HG03135 (cell line): ENCODE data around the gene ANKRD11.
"Not testable (repeated sequence)": the region's sequence is repeated elsewhere in the genome, so short reads cannot be mapped to it uniquely, and the experiment has no call there.

ENCODE experiments used
- ATAC-seq: cut with Tn5 transposase; IDR thresholded peaks from one replicate; pipeline ENCODE4 v1.9.1; 2021; ENCODE audit warnings: mild to moderate bottlenecking, moderate library complexity; ENCODE audit not compliant: unreplicated experiment

The ANKRD11 gene

GRCh38 chr16:89369266-89369895, 121.0 kb downstream of the ANKRD11 start:
- no peak for ATAC-seq

DNA sequence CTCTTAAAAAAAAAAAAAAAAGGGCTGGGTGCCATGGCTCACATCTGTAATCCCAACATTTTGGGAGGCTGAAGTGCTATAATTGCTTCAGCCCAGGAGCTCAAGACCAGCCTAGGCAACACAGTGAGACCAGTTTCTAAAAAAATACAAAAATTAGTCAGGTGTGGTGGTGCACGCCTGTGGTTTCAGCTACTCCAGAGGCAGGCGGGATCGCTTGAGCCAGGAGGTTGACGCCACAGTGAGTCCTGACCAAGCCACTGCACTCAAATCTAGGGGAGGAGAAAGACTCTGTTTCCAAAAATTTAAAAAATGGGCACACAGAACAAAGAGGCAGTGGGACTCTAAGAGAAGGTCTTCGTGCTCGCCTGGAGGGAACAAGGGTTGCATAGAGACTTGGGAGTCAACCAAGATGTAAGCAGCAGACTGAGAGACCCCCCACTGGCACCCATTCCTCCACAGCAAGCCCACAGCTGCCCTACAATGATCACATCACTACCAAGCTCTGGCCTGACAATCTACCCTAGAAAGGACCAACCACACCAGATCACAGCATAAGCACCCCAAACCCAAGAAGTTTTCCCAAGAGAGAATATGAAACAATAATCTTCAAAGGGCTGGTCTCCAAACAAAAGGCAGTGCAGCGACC, 121.6 kb downstream of the ANKRD11 start:
- ATAC-seq, result no peak

DNA sequence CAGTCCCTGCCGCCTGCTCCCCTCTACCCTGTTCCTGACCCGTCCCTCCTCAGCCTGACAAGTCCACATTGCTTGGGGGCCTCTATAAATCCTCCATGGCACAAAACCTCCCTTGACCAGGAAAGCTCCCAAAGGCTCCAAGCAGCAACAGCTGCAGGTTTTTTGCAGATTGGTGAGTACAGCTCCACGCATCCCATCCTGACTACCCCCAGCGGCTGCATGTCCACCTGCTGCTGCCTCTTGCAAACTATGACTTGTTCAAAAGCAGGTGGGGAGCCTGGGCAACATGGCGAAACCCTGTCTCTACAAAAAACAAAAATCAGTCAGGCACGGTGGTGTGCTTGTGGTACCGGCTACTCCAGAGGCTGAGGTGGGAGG, 122.8 kb downstream of the ANKRD11 start:
- no peak for ATAC-seq

GRCh38 chr16:89366561-89367537, 123.5 kb downstream of the ANKRD11 start:
- no peak for ATAC-seq

DNA sequence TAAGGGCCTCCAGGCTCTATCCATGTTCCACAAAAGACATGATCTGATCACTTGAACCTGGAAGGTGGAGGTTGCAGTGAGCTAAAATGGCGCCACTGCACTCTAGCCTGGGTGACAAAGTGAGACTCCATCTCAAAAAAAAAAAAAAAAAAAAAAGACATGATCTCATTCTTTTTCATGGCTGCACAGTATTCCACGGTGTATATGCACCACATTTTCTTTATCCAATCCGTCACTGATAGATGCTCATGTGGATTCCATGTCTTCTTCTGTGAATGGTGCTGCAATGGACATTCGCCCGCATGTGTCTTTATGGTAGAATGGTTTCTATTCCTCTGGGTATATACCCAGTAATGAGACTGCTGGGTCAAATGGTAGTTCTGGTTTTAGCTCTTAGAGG, 124.4 kb downstream of the ANKRD11 start:
- no peak for ATAC-seq

DNA sequence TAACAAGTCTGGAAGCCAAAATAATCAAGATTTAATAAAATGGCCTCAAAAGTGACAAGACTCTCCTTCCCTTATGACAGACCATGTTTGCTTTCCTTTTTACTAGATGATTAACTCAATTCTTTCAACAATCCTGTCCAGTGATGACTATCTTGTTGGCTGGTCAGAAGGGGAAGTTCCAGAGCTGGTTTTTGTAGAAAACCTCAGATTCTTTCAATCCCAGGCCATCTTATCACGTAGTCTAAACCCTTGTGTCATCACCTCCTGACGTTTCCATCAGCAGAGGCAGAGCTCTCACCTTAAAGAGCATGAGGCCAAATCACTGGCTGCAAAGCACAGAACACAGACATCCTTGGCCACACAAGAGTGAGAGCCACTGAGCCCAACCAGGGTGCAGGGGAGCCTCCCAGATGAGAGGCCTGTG, 125.3 kb downstream of the ANKRD11 start:
- ATAC-seq, result no peak

GRCh38 chr16:89364606-89365005, 125.8 kb downstream of the ANKRD11 start:
- ATAC-seq, result no peak

GRCh38 chr16:89363621-89364393, 126.6 kb downstream of the ANKRD11 start:
- ATAC-seq, result no peak

DNA sequence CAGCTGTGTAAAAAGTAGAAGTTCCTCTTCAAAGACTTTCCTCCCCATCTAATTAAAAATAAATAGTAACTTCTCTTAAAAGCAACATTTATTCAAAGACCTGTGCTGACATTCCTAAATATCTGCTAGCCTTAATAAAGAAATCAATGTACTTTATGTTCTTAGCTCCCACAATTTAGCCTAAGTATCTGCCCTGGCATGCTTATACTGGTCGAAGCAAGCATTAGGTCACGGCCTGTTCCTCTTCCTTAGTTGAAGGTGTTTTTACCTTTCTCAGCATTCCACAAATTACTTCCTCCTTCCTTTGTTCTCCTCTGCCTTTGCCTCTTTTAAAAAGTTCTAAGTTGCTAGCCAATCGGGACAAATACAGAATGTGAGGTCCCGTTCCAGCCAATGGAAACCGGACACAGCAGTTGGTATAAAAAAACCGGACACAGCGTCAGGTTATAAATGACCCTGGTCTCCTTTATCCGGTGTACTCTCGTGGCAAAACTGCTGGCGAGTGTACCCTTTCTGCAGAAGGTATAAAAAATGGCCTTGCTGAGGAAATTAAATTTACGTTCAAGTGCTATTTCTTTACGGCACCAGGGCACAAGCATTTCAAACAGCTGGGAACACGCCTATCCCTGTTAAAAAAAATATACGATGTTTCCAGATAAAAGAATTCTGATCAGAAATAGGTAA, 127.7 kb downstream of the ANKRD11 start:
- ATAC-seq, result not testable (repeated sequence)

GRCh38 chr16:89361751-89362539, 128.4 kb downstream of the ANKRD11 start:
- peak; percentile 47 for ATAC-seq

DNA sequence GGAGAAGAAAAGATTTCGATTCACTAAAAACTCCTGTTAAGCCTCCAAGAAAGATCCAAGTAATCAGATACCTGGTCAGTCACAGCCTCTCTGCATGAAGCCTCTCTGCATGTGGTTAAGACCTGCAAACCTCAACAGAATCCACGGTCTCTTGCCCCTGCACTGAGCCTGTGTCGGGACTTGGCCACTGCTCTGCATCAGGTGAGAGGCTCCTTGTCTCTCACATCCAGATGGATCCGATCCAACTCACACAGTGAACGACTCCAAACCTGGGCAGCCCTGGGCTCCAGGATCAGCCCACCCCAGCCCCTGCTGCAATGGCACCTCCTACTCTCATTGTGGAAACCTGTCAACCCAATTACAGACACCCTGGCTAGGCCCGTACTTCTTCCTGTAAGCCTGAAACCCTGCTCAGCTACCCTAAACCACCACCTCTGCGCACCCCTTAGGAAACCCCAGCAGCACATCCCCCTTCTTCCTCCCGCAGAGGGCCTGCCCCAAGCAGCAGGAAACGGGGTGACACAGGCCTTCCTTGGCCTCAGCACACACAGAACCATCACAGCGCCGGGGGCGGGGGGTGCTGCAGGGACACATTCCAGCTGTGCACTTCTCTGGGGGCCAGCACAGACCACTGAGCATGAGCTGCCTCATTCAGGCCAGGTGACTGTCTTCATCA, 129.5 kb downstream of the ANKRD11 start:
- peak; percentile 33 for ATAC-seq

DNA sequence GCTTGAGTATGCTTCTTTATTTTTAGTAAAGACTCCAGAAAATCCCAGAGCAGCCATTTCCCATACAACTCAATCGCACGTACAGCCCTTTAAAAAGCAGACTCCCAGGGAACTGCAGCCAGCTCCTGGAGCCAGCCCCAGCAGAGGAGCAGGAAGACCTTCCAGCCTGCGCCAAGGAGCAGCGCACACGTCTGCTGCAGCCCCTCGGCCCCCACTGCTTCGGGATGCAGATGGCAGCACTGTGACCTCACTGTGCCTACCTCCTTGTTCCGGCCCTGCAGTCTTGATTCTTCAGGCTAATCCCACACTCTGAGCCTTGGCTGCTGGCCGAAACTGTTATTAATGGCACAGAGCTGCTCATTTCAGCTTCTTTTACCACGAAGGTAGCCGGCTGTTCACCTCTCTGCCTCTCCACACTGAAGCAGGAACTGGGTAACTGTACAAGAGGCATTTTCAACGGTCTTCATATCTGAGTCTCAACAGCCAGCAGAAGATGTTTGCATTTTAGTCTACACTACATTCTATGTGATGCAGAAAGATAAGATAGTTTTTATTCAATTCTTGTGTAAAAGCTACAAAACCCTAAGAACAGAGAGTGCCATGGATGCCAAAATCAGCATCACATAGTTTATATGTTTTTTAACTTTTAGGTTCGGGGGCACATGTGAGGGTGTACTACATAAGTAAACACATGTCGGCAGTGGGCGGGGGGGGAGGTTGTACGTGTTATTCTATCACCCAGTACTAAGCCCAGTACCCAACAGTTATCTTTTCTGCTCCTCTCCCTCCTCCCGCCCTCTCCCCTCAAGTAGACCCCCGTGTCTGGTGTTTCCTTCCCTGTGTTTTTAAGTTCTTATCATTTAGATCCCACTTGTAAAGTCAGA, 130.9 kb downstream of the ANKRD11 start:
- no peak for ATAC-seq

- ATAC-seq, result no peak
Measured at GRCh38 chr16:89358030-89359005, 132.0 kb downstream of the ANKRD11 start.

- ATAC-seq, result no peak
Measured at GRCh38 chr16:89357055-89357816, 133.1 kb downstream of the ANKRD11 start.

DNA sequence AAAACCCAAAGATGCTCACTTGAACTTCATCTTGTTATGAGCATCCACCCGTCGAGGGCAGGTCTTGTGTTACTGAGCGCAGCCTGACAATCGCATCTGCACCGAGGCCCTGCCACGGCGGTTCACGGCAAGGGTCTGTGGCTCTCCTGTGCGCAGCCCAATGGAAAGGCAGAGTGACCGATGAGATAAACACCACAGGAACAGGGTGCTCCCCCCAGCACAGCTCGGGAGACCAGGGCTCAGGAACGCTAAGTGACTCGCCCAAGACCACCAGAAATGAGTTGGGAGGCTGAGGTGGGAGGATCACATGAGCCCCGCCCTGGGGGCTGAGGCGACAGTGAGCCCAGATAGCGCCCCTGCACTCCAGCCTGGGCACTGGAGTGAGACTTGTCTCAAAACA, 134.7 kb downstream of the ANKRD11 start:
- ATAC-seq, result no peak

- no peak for ATAC-seq
Measured at GRCh38 chr16:89355007-89355406, 135.4 kb downstream of the ANKRD11 start.
